ENCODE measurements around the gene CCL3. TPM values are rescaled to one million over a fixed set of nuclear protein-coding genes. Genes with fewer than 3 reads are reported as not detected.

CCL3 gene
- total RNA-seq, 1 experiment from 2014 or later = not detected

DNA sequence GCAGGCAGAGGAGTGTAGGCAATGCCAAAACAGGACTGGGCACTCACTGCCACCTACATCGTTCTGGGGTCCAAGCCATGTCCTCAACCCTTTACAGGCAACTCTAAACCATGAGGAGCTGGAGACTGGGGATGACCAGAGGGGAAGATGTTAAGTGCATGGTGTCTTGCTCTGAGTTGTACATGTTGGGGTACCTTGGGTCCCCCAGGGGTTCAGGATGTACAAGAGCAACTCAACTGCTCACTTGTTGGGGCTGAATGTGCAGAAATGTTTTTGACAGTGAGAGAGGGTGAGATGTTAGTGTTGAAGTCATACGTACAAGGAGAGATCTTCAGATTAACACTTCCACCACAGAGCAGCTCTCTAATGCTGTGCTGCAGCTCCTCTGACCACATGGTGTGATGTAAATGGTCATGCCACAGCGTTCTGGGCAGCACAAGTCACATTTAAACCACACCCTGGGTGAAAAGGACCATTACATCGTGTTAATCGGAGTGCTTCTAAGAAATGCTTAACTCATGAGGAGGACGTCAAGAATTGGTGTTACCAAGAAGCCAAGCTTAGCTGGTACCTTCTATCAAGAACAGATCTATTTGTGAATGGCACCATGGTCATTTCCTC, 23.5 kb downstream of the CCL3 start:
- in situ Hi-C loops (cut with HindIII; ENCODE audit: low pct_unique_long_range_greater_than_20kb, low sequenced_read_pairs) = no loop called here

GRCh38 chr17:36063786-36064541, 26.0 kb downstream of the CCL3 start, which contains the start of gene CCL18:
CCL18 (plus strand) TSS chr17:36064272; CDS start chr17:36064343, 71 bp downstream.
- in situ Hi-C loops (cut with HindIII; ENCODE audit: low pct_unique_long_range_greater_than_20kb, low sequenced_read_pairs) = no loop called here
- DNase-seq (ENCODE audit: low read depth) = no peak

More for the DNA sequence above, 23.5 kb downstream of the CCL3 start:
- no peak for DNase-seq (ENCODE audit: low read depth)

- no peak for DNase-seq (ENCODE audit: low read depth)
- in situ Hi-C loops (cut with HindIII; ENCODE audit: low pct_unique_long_range_greater_than_20kb, low sequenced_read_pairs) = no loop called here
Observed at GRCh38 chr17:36060816-36061215, 29.1 kb downstream of the CCL3 start.

DNA sequence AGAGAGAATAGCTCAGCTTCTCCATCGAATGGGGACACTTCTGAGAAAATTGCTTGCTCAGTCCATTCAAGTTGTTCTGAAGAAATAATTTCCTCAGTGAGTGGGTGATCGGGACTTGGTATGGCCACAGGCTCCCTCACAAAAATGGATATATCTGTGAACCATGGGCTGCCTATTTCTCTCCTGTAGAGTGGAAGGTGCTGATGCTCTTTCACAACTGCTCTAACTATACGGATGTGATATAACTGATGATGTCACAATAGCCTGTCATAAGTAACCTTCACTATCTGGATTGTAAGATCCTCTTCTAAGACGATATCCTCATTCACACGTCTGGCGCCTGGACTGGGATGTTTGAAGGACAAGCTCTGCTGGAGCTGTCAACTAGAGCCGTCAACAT, 30.5 kb downstream of the CCL3 start:
- in situ Hi-C loops (cut with HindIII; ENCODE audit: low pct_unique_long_range_greater_than_20kb, low sequenced_read_pairs) = no loop called here

DNA sequence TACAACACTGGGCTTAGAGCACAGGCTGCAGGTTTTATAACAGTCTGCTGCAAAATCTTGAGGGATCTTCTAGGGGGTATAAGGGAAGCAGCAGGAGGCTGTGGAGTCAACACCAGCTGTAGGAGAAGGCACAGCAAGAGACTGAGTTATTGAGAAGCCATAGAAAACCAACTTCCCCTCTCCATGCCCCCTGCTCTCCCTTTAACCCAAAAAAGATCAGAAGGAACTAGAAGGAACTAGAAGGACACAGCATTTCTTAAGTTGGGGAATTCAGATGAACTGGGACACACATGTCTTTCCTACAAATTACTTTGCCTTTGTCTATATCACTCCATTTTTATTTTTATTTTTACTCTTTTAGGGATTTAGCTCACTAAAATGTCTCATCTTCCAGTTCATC, 32.0 kb downstream of the CCL3 start:
- in situ Hi-C loops (cut with HindIII; ENCODE audit: low pct_unique_long_range_greater_than_20kb, low sequenced_read_pairs) = no loop called here
- no peak for DNase-seq (ENCODE audit: low read depth)

More for the DNA sequence above, 30.5 kb downstream of the CCL3 start:
- DNase-seq (ENCODE audit: low read depth) = no peak

GRCh38 chr17:36055921-36056520, 33.9 kb downstream of the CCL3 start:
- in situ Hi-C loops (cut with HindIII; ENCODE audit: low pct_unique_long_range_greater_than_20kb, low sequenced_read_pairs) = no loop called here
- no peak for DNase-seq (ENCODE audit: low read depth)

DNA sequence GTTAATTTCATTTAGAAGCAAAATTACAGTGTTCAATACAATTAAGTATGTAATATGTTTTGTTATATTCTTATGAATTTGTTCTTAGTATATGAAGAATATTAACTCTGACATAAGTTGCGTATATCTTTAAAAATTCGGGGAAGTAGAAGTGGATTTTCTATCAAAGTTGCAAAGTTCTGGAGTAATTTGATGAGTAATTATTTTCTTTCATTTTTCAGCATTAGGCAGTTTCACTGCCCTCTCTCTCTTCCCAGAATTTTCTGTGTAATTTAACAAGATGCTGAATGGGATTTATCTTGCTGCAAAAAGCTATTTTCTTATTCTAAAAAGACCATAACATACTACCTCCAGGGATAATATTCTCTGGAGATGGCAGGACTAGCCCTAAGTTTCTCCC, 34.8 kb downstream of the CCL3 start:
- DNase-seq (ENCODE audit: low read depth) = no peak
- in situ Hi-C loops (cut with HindIII; ENCODE audit: low pct_unique_long_range_greater_than_20kb, low sequenced_read_pairs) = no loop called here

- in situ Hi-C loops (cut with HindIII; ENCODE audit: low pct_unique_long_range_greater_than_20kb, low sequenced_read_pairs) = no loop called here
- no peak for DNase-seq (ENCODE audit: low read depth)
Observed at GRCh38 chr17:36049643-36050042, 40.3 kb downstream of the CCL3 start.

DNA sequence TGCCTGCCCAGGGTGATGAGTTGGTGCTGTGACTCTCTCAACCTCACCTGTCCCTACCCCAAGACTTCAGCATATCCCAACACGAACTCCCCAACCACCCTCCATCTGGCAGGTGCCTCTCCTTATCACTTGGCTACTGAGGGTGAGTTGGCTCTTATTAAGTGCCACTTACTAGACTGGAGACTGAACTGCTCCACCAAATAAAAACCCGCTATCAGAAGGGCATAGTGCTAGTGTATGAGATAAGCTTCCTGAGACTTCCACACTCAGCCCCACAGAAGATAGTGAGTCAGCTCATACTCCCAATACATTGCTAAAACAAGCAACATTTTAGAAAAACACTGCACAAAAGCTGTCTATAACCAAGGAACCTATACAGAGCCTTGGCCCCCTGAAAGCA, 41.9 kb downstream of the CCL3 start:
- in situ Hi-C loops (cut with HindIII; ENCODE audit: low pct_unique_long_range_greater_than_20kb, low sequenced_read_pairs) = no loop called here
- no peak for DNase-seq (ENCODE audit: low read depth)

Other genes with a start within 250 kb of the CCL3 start
- not detected in 2 replicates for gene HEATR9, start 221.3 kb downstream of the CCL3 start, total RNA-seq (2014; rRNA removed; shearing (Covaris generic); ENCODE audit: low replicate concordance)
- 16.0 and 21.5 TPM in 2 replicates for gene CCL5, start 209.8 kb downstream of the CCL3 start, total RNA-seq (2014; rRNA removed; shearing (Covaris generic); ENCODE audit: low replicate concordance)
- 12.8 and 13.7 TPM in 2 replicates for gene RDM1, start 159.4 kb downstream of the CCL3 start, total RNA-seq (2014; rRNA removed; shearing (Covaris generic); ENCODE audit: low replicate concordance)
- not detected in 2 replicates for gene LYZL6, start 146.4 kb downstream of the CCL3 start, total RNA-seq (2014; rRNA removed; shearing (Covaris generic); ENCODE audit: low replicate concordance)
- gene CCL16, start 108.6 kb downstream of the CCL3 start, total RNA-seq (2014; rRNA removed; shearing (Covaris generic); ENCODE audit: low replicate concordance) = not detected in 2 replicates
- gene CCL14, start 103.4 kb downstream of the CCL3 start, total RNA-seq (2014; rRNA removed; shearing (Covaris generic); ENCODE audit: low replicate concordance) = not detected in 2 replicates
- gene CCL15, start 88.6 kb downstream of the CCL3 start, total RNA-seq (2014; rRNA removed; shearing (Covaris generic); ENCODE audit: low replicate concordance) = not detected in 2 replicates
- not detected in 2 replicates for gene CCL23, start 72.2 kb downstream of the CCL3 start, total RNA-seq (2014; rRNA removed; shearing (Covaris generic); ENCODE audit: low replicate concordance)
- gene CCL18, start 25.9 kb downstream of the CCL3 start, total RNA-seq (2014; rRNA removed; shearing (Covaris generic); ENCODE audit: low replicate concordance) = not detected in 2 replicates
- not detected in 2 replicates for gene CCL4, start 13.7 kb upstream of the CCL3 start, total RNA-seq (2014; rRNA removed; shearing (Covaris generic); ENCODE audit: low replicate concordance)
- 0.95 TPM in 1 of 2 replicates, not detected in the other for gene TBC1D3B, start 86.5 kb upstream of the CCL3 start, total RNA-seq (2014; rRNA removed; shearing (Covaris generic); ENCODE audit: low replicate concordance)
- not detected in 2 replicates for gene CCL3L1, start 106.6 kb upstream of the CCL3 start, total RNA-seq (2014; rRNA removed; shearing (Covaris generic); ENCODE audit: low replicate concordance)
- not detected in 2 replicates for gene CCL4L2, start 120.9 kb upstream of the CCL3 start, total RNA-seq (2014; rRNA removed; shearing (Covaris generic); ENCODE audit: low replicate concordance)
- not detected in 2 replicates for gene TBC1D3I, start 174.4 kb upstream of the CCL3 start, total RNA-seq (2014; rRNA removed; shearing (Covaris generic); ENCODE audit: low replicate concordance)
- gene TBC1D3G, start 233.7 kb upstream of the CCL3 start, total RNA-seq (2014; rRNA removed; shearing (Covaris generic); ENCODE audit: low replicate concordance) = not detected in 2 replicates

Measured in Caki2 (cell line).